ENCODE results near the gene LRRC27. TPM values are rescaled to one million over a fixed set of nuclear protein-coding genes. Genes with fewer than 3 reads are reported as not detected.

The LRRC27 gene
- total RNA-seq, 1 experiment from 2014 or later: 4.1 TPM

DNA sequence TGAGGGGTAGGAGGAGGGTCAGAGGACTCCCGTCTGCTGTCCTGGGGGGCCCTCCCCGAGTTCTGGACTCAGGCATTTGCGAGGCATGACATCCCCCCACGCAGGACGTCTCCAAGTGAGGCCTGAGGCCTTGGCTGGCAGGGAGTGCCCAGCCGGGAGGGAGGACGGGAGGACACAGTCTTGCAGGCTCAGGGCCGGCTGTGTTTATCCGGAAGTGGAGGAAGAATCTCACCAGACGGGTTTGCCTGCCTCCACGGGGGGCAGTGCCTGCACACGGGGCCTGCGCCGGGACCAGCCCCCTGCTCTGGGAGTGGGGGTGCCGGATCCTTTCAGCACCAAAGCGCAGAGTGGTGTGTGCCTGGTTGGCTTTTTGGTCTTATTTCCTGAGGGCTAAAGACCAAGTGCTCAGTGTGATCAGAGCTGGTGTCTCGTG is 75.9 kb downstream of the LRRC27 start:
- no peak for TF ChIP-seq YY1 (IDR thresholded peaks at IDR 0.05; ENCODE audit: extremely low read depth, insufficient replicate concordance, low read depth, low read length)
- peak; percentile 34; the same call in 1 of the 2 replicates for TF ChIP-seq POLR2AphosphoS5 (IDR thresholded peaks at IDR 0.05; ENCODE audit: low read depth, low read length)
- TF ChIP-seq TCF7L2 (IDR thresholded peaks at IDR 0.05; ENCODE audit: borderline replicate concordance, extremely low read depth, insufficient read depth, insufficient read length): no peak
- peak; percentile 31 for TF ChIP-seq RAD21 (IDR thresholded peaks at IDR 0.05; ENCODE audit: low read depth)
- TF ChIP-seq, protein P1, sequence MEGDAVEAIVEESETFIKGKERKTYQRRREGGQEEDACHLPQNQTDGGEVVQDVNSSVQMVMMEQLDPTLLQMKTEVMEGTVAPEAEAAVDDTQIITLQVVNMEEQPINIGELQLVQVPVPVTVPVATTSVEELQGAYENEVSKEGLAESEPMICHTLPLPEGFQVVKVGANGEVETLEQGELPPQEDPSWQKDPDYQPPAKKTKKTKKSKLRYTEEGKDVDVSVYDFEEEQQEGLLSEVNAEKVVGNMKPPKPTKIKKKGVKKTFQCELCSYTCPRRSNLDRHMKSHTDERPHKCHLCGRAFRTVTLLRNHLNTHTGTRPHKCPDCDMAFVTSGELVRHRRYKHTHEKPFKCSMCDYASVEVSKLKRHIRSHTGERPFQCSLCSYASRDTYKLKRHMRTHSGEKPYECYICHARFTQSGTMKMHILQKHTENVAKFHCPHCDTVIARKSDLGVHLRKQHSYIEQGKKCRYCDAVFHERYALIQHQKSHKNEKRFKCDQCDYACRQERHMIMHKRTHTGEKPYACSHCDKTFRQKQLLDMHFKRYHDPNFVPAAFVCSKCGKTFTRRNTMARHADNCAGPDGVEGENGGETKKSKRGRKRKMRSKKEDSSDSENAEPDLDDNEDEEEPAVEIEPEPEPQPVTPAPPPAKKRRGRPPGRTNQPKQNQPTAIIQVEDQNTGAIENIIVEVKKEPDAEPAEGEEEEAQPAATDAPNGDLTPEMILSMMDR (IDR thresholded peaks at IDR 0.05 in 2 of 3, conservative IDR thresholded peaks at IDR 0.05 in 1 of 3; ENCODE audit: borderline replicate concordance in 1 of 3, insufficient read depth in 1 of 3, low read depth in 2 of 3, low read length in 2 of 3): no peak
- no peak for TF ChIP-seq FOSL1 (IDR thresholded peaks at IDR 0.05; ENCODE audit: low read depth)
- TF ChIP-seq, protein P2, sequence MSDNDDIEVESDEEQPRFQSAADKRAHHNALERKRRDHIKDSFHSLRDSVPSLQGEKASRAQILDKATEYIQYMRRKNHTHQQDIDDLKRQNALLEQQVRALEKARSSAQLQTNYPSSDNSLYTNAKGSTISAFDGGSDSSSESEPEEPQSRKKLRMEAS (IDR thresholded peaks at IDR 0.05): peak; percentile 45; the same call in 1 of the 2 replicates
- peak; percentile 84 for TF ChIP-seq SP1 (IDR thresholded peaks at IDR 0.05; ENCODE audit: low read depth)
- H3K27me3 ChIP-seq (ENCODE audit: insufficient read depth, low read length): no peaks in the 10 kb centered on the region
- no TSS peak for BruUV-seq (replicated peaks)
- ATAC-seq (peak; percentile 75), DNase-seq (ENCODE audit: low read depth, low spot score) (no peak)
- H3K4me3 ChIP-seq (replicated peaks in 1 of 2; ENCODE audit: low read depth in 1 of 2, low read length in 2 of 2): peak overlapping the region in 1 of 2 experiments; percentile 30; a peak in 2 of 4 replicates
- peak overlapping the region; percentile 62 for H3K4me2 ChIP-seq (ENCODE audit: low read length)
- RAD21 ChIA-PET (ENCODE audit: low non-redundant PET in 1 of 2, low total read pairs in 2 of 2, uncharacterized antibody in 2 of 2, unreplicated experiment in 2 of 2): no interaction called here
- no peaks in the 10 kb centered on the region for H3K36me3 ChIP-seq (ENCODE audit: control insufficient read depth in 1 of 2, insufficient read depth in 2 of 2, low read length in 2 of 2)
- peak overlapping the region; percentile 83 for H3K27ac ChIP-seq (ENCODE audit: low read depth, low read length)
- no peaks in the 10 kb centered on the region for H3K9me2 ChIP-seq (ENCODE audit: insufficient read depth)
- H3K9me3 ChIP-seq (ENCODE audit: control insufficient read depth in 1 of 2, insufficient read depth in 1 of 2, low read depth in 1 of 2, low read length in 2 of 2): no peaks in the 10 kb centered on the region
- no peak overlapping the region for H2AFZ ChIP-seq (ENCODE audit: low read depth, low read length, poor library complexity, severe bottlenecking)
- intact Hi-C loops (cut with micrococcal nuclease): no loop called here
- peaks cover 15 to 23% of the 10 kb centered on the region in 2 experiments; a peak in 3 of 4 replicates for H3K4me1 ChIP-seq (ENCODE audit: control insufficient read depth in 1 of 2, insufficient read depth in 2 of 2, low read length in 2 of 2)
- no peaks in the 10 kb centered on the region for H4K20me1 ChIP-seq (ENCODE audit: insufficient read depth)
- CTCF ChIA-PET: no interaction called here
- POLR2A ChIA-PET: no interaction called here
- peaks cover 38% of the 10 kb centered on the region for H3K79me2 ChIP-seq (ENCODE audit: insufficient read depth, low read length)
- peak overlapping the region; percentile 35; the same call in 1 of the 2 replicates for H3K9ac ChIP-seq (ENCODE audit: low read length)
